ENCODE data around the gene BTBD16.
A peak's percentile ranks its signal among the peaks of the same experiment; 100 is the strongest.

BTBD16 gene

DNA sequence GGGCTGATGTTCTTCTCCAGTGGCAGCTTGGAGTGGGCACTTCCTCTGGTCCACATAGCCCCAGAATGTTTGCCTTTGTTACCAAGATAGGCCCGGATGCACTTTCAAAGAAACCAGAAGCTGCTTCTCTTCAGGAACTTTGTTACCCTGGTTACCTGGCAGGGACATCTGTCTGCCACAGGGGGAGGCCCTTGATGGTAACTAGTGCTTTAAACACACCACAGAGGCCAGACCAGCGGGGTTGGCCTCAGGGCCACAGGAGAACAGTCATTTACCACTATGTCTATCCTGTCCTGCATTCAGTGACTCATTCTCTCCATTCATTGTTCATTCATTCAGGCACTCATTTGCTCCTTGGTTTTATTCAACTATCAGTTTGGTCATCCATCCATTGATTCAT, 91.5 kb downstream of the BTBD16 start:
- Histone ChIP-seq H3K4me1 (no peaks in the 10 kb centered on the region), H3K36me3 (no peaks in the 10 kb centered on the region), H4K20me1 (no peaks in the 10 kb centered on the region), H3K4me2 (no peak overlapping the region), H3K9ac (no peak overlapping the region), H3K9me3 (peaks cover 11% of the 10 kb centered on the region), H3K27ac (no peak overlapping the region), H3K4me3 (no peak overlapping the region), H3K27me3 (no peaks in the 10 kb centered on the region)
- TF ChIP-seq Cebpa-rat (IDR thresholded peaks at IDR 0.05) = no peak

DNA sequence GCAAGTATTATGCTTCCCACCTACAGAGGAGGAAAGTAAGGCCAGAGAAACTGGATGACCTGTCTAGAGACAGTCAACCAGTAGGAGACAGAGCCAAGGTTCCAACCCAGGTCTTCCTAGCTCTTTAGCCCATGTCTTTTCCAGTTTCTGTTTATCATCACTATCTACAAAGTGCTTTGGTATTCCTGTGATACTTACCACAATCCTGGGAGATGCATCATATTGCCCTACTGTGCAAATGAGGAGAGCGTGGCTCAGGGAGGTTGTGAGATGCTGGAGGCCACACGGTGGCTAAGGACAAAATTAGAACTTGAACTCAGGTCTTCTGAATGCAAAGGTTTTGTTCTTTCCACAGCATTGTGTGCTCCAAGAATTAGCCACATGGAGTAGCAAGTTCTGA, 92.2 kb downstream of the BTBD16 start:
- no peak overlapping the region for H3K27ac ChIP-seq
- H3K9ac ChIP-seq = no peak overlapping the region
- TF ChIP-seq Cebpa-rat (IDR thresholded peaks at IDR 0.05) = no peak
- peaks cover 11% of the 10 kb centered on the region for H3K9me3 ChIP-seq
- H3K4me2 ChIP-seq = no peak overlapping the region
- H3K36me3 ChIP-seq = no peaks in the 10 kb centered on the region
- no peaks in the 10 kb centered on the region for H4K20me1 ChIP-seq
- H3K4me1 ChIP-seq = no peaks in the 10 kb centered on the region
- no peak overlapping the region for H3K4me3 ChIP-seq
- no peaks in the 10 kb centered on the region for H3K27me3 ChIP-seq

GRCh38 chr10:122363722-122364463, 92.8 kb downstream of the BTBD16 start:
- Histone ChIP-seq H3K9ac (no peak overlapping the region), H3K4me2 (no peak overlapping the region), H3K36me3 (no peaks in the 10 kb centered on the region), H3K27ac (no peak overlapping the region), H3K4me1 (no peaks in the 10 kb centered on the region), H3K27me3 (no peaks in the 10 kb centered on the region), H4K20me1 (no peaks in the 10 kb centered on the region), H3K4me3 (no peak overlapping the region), H3K9me3 (peaks cover 10% of the 10 kb centered on the region)
- TF ChIP-seq Cebpa-rat (IDR thresholded peaks at IDR 0.05) = no peak

DNA sequence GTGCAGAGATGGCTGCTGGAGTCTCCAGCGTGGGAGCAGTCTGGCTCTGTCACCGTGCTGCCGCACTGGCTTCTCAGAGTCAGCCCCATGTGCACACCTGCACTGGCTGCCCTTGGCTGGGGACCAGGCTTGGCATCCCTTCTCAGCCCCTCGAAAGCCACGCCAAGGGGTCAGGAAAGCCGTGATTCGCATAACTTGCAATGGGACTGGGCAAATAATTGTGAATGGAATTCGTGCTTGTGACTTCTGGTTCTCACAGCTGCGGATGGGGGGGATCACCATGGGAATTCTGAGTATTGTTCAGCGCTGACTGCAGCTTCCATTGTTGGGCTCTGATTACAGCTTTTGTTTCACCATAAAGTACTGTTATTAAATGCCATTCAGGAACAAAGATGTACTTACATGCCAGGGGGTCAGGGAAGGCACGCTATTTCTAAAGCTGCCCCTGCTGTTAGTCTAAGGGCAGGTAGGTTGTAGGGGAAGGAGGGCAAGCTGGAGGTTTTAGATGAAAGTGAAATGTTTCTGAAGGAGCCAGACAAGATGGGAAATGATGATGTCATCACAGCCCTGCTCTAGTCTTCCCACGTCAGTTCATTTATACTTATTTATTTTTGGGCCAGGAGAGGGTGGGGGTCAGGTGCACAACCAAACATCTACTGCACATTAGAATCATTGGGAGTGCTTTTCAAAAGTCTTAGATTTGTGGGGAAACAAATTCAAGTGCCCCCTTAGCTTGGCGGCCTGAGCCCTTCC, 97.6 kb downstream of the BTBD16 start:
- Histone ChIP-seq H3K4me3 (no peak overlapping the region), H3K9ac (no peak overlapping the region), H3K9me3 (peaks cover 5% of the 10 kb centered on the region), H3K36me3 (no peaks in the 10 kb centered on the region), H3K27me3 (peaks cover 12% of the 10 kb centered on the region), H3K4me2 (no peak overlapping the region), H3K27ac (no peak overlapping the region), H4K20me1 (no peaks in the 10 kb centered on the region), H3K4me1 (no peaks in the 10 kb centered on the region)
- TF ChIP-seq Cebpa-rat (IDR thresholded peaks at IDR 0.05) = no peak

- peaks cover 25% of the 10 kb centered on the region for H4K20me1 ChIP-seq
- H3K4me3 ChIP-seq = no peak overlapping the region
- H3K4me1 ChIP-seq = peaks cover 16% of the 10 kb centered on the region
- peaks cover 14% of the 10 kb centered on the region for H3K27me3 ChIP-seq
- no peak overlapping the region for H3K4me2 ChIP-seq
- H3K27ac ChIP-seq = no peak overlapping the region
- H3K9ac ChIP-seq = no peak overlapping the region
- TF ChIP-seq Cebpa-rat (IDR thresholded peaks at IDR 0.05) = no peak
- no peaks in the 10 kb centered on the region for H3K36me3 ChIP-seq
- no peaks in the 10 kb centered on the region for H3K9me3 ChIP-seq
Measured at GRCh38 chr10:122373108-122373507, 102.0 kb downstream of the BTBD16 start.

DNA sequence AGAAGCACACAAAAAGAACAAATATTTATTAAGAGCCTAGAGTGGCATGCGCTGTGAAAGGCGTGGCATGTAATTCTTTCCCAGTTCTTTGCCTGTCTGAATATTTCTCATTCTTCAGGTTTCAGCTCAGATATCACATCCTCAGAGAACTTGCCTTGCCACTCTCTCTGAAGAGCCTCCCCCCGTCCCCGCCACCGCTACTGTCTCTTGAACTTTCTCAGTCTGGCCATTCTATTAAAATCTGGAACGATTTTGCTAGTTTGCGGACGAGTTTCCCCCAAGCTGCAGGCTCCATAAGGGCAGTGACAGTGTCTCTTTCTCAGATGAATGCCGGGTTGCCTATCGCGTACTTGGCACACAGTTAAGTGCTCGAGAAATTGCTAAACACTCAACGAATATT, 102.6 kb downstream of the BTBD16 start:
- H3K9me3 ChIP-seq = no peaks in the 10 kb centered on the region
- no peak overlapping the region for H3K9ac ChIP-seq
- H3K4me3 ChIP-seq = no peak overlapping the region

DNA sequence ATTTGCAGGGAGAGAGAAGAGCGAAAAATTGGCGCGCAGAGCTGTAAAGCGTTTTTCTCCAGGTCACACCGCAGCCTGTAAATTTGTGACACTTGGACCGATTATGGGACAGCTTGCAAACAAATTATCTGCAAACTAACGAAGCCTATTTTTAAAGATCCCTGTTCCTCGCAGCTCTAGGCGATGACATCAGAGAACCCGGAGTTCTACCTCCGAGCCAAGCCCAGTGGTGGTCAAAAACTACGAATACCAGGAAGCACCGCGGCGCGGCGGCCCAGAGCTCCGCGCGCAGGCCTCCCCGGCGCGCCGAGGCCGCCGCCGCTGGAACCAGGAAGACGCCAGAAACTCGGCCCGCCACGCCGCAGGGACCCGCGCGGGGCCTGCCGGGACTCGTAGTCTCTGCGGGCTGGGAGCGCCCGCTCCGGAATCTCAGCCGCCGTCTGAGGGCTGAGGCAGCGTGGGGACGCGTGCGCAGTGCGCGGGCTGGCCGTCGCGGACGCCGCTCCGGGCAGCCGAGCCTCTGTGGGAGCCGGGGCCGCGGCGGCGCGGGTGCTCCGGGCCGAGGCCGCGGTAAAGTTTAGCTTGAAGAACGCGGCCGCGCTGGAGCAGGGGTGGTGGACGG, 103.3 kb downstream of the BTBD16 start, which contains the start of gene PLEKHA1:
Gene PLEKHA1 (plus strand): TSS at position 472 of the 622 bp plus-strand sequence. CDS start 18,493 bp downstream, outside the sequence.
- H3K36me3 ChIP-seq = no peaks in the 10 kb centered on the region; the same call in 1 of the 2 replicates
- peaks cover 14% of the 10 kb centered on the region for H3K27me3 ChIP-seq
- peak within 1 kb of the TSS; percentile 84 for H3K9ac ChIP-seq
- peak within 1 kb of the TSS; percentile 94 for H3K4me2 ChIP-seq
- H3K4me1 ChIP-seq = peaks cover 16% of the 10 kb centered on the region
- peak within 1 kb of the TSS; percentile 94 for H3K4me3 ChIP-seq
- peak within 1 kb of the TSS; percentile 82 for H3K27ac ChIP-seq
- TF ChIP-seq Cebpa-rat (IDR thresholded peaks at IDR 0.05) = no peak
- 0 out of 2 replicates have a peak, but pooled peaks cover 1% of the 10 kb centered on the region for H3K9me3 ChIP-seq
- H4K20me1 ChIP-seq = peaks cover 32% of the 10 kb centered on the region

More for the DNA sequence above, 102.6 kb downstream of the BTBD16 start:
- H3K27ac ChIP-seq = no peak overlapping the region
- H3K36me3 ChIP-seq = no peaks in the 10 kb centered on the region
- H3K4me2 ChIP-seq = peak overlapping the region; percentile 53; the same call in 1 of the 2 replicates
- H3K27me3 ChIP-seq = peaks cover 14% of the 10 kb centered on the region
- TF ChIP-seq Cebpa-rat (IDR thresholded peaks at IDR 0.05) = no peak
- peaks cover 30% of the 10 kb centered on the region for H4K20me1 ChIP-seq
- peaks cover 16% of the 10 kb centered on the region for H3K4me1 ChIP-seq

GRCh38 chr10:122374859-122375678, 104.0 kb downstream of the BTBD16 start:
- TF ChIP-seq Cebpa-rat (IDR thresholded peaks at IDR 0.05) = no peak
- H3K4me2 ChIP-seq = peak overlapping the region; percentile 94
- peak overlapping the region; percentile 82 for H3K27ac ChIP-seq
- H3K27me3 ChIP-seq = peaks cover 14% of the 10 kb centered on the region
- H4K20me1 ChIP-seq = peaks cover 32% of the 10 kb centered on the region
- peak overlapping the region; percentile 94 for H3K4me3 ChIP-seq
- H3K9ac ChIP-seq = peak overlapping the region; percentile 84
- 0 out of 2 replicates have a peak, but pooled peaks cover 5% of the 10 kb centered on the region for H3K9me3 ChIP-seq
- peaks cover 16% of the 10 kb centered on the region for H3K4me1 ChIP-seq
- H3K36me3 ChIP-seq = peaks cover under 1% of the 10 kb centered on the region; the same call in 1 of the 2 replicates

DNA sequence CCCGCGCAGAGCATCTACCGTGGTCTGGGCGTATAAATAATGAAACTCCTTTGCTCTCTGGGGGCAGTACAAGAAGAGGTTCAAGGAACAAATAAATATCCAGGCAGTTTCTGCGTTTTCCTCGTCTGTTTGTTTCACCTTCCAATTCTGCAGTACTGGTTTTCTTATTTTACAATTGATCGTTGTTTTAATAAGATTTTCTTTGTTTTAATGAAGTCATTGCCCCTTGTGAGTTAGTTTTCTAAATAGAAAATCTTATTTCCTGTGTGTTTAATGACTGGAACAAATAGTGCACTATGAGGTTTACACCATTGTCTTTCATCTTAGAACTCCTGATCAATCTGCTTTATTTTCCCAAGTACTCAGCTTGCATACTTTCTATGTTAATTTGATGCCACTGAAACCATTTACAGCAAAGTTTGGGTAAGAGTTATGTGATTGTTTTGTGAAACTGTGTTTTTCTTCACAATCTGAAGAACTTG, 104.6 kb downstream of the BTBD16 start:
- H3K4me3 ChIP-seq = peak overlapping the region; percentile 94
- H3K9me3 ChIP-seq = 0 out of 2 replicates have a peak, but pooled peaks cover 5% of the 10 kb centered on the region
- H3K4me1 ChIP-seq = peaks cover 16% of the 10 kb centered on the region
- no peak for TF ChIP-seq Cebpa-rat (IDR thresholded peaks at IDR 0.05)
- peaks cover 14% of the 10 kb centered on the region for H3K27me3 ChIP-seq
- peak overlapping the region; percentile 94 for H3K4me2 ChIP-seq
- peaks cover 4% of the 10 kb centered on the region; the same call in 1 of the 2 replicates for H3K36me3 ChIP-seq
- peaks cover 32% of the 10 kb centered on the region for H4K20me1 ChIP-seq
- no peak overlapping the region for H3K9ac ChIP-seq
- H3K27ac ChIP-seq = no peak overlapping the region
